GM23338 (cell line): ENCODE measurements around the gene SNRPA. TPM values are rescaled to one million over a fixed set of nuclear protein-coding genes. Genes with fewer than 3 reads are reported as not detected.

Experiments
- ATAC-seq: fragments of 200-7000 bp; cut with Tn5 transposase; 3 replicates; pipeline ENCODE4 v1.9.1; 2020
- DNase-seq: peaks from one replicate; pipeline ENCODE4 v3.0.0-alpha.2; 2015; ENCODE audit warnings: low spot score
- H2AFZ ChIP-seq: fragments of 200-600 bp; sonication (generic); 2 replicates; pipeline ENCODE4 v1.8.0; 2016; ENCODE audit warnings: antibody characterized with exemption, mild to moderate bottlenecking, moderate library complexity
- H3F3A ChIP-seq: fragments of 200-600 bp; sonication (generic); replicated peaks from 2 replicates; pipeline ENCODE4 v1.8.0; 2017; ENCODE audit warnings: antibody characterized with exemption, mixed run types, low read depth
- H3K27ac ChIP-seq: fragments of 200-600 bp; sonication (generic); 2 replicates; pipeline ENCODE4 v1.6.1; 2016; ENCODE audit warnings: low read depth
- H3K27me3 ChIP-seq: fragments of 200-600 bp; sonication (generic); 2 replicates; pipeline ENCODE4 v1.8.0; 2016; ENCODE audit warnings: mild to moderate bottlenecking, mixed run types, moderate library complexity; ENCODE audit not compliant: insufficient read depth
- H3K36me3 ChIP-seq: fragments of 200-600 bp; sonication (generic); 2 replicates; pipeline ENCODE4 v1.8.0; 2016; ENCODE audit warnings: mild to moderate bottlenecking; ENCODE audit not compliant: insufficient read depth
- H3K4me1 ChIP-seq: fragments of 200-600 bp; sonication (generic); 2 replicates; pipeline ENCODE4 v1.8.0; 2016; ENCODE audit warnings: mild to moderate bottlenecking, moderate library complexity; ENCODE audit not compliant: insufficient read depth
- H3K4me2 ChIP-seq: fragments of 200-600 bp; sonication (generic); 2 replicates; pipeline ENCODE4 v1.7.1; 2017; ENCODE audit warnings: mixed run types
- H3K4me3 ChIP-seq: fragments of 200-600 bp; sonication (generic); 2 replicates; pipeline ENCODE4 v1.6.1; 2016; ENCODE audit warnings: mixed run types
- H3K79me2 ChIP-seq: fragments of 200-600 bp; sonication (generic); replicated peaks from 2 replicates; pipeline ENCODE4 v1.8.0; 2017; ENCODE audit warnings: mild to moderate bottlenecking; ENCODE audit not compliant: insufficient read depth
- H3K9me2 ChIP-seq: fragments of 200-600 bp; sonication (generic); 2 replicates; pipeline ENCODE4 v1.8.0; 2017; ENCODE audit not compliant: insufficient read depth
- H4K20me1 ChIP-seq: fragments of 200-600 bp; sonication (generic); replicated peaks from 2 replicates; pipeline ENCODE4 v1.8.0; 2017; ENCODE audit warnings: mild to moderate bottlenecking; ENCODE audit not compliant: insufficient read depth
- H3K27ac Mint-ChIP-seq: 2 replicates; pipeline ENCODE4 v1.8.0; 2020; ENCODE audit warnings: inconsistent platforms, mild to moderate bottlenecking, moderate library complexity, mixed read lengths
- H3K27me3 Mint-ChIP-seq: 3 replicates; pipeline ENCODE4 v1.8.0; 2022; ENCODE audit warnings: low read depth, mild to moderate bottlenecking, moderate library complexity, mixed read lengths, inconsistent platforms; ENCODE audit not compliant: insufficient read depth, poor library complexity
- H3K36me3 Mint-ChIP-seq: 3 replicates; pipeline ENCODE4 v1.8.0; 2021; ENCODE audit warnings: low read depth, mild to moderate bottlenecking, inconsistent platforms, moderate library complexity, mixed read lengths
- H3K4me1 Mint-ChIP-seq: 3 replicates; pipeline ENCODE4 v1.8.0; 2020; ENCODE audit warnings: mild to moderate bottlenecking, inconsistent platforms, mixed read lengths
- H3K4me3 Mint-ChIP-seq: 3 replicates; pipeline ENCODE4 v1.8.0; 2021; ENCODE audit warnings: moderate library complexity, mild to moderate bottlenecking, inconsistent platforms, mixed read lengths
- H3K9me3 Mint-ChIP-seq: 3 replicates; pipeline ENCODE4 v1.8.0; 2020; ENCODE audit warnings: moderate library complexity, mild to moderate bottlenecking, inconsistent platforms, mixed read lengths
- EZH2phosphoT487 ChIP-seq: fragments of 200-600 bp; sonication (generic); IDR thresholded peaks from one replicate; pipeline ENCODE4 v1.8.1; 2018; ENCODE audit warnings: antibody characterized with exemption; ENCODE audit not compliant: unreplicated experiment
- JUNB ChIP-seq: IDR thresholded peaks from one replicate; pipeline ENCODE4 v1.6.1; 2016; ENCODE audit warnings: antibody characterized with exemption; ENCODE audit not compliant: unreplicated experiment
- NANOG ChIP-seq: IDR thresholded peaks from 2 replicates; pipeline ENCODE4 v1.6.1; 2016; ENCODE audit warnings: antibody characterized with exemption, borderline replicate concordance
- STAT1 ChIP-seq: IDR thresholded peaks from one replicate; pipeline ENCODE4 v1.6.1; 2016; ENCODE audit warnings: antibody characterized with exemption; ENCODE audit not compliant: unreplicated experiment
- ZNF114 ChIP-seq: fragments of 250-450 bp; sonication (Bioruptor Pico); IDR thresholded peaks from 2 replicates; pipeline ENCODE4 v1.5.0; 2020; ENCODE audit warnings: mild to moderate bottlenecking, moderate library complexity
- polyA plus RNA-seq: library from polyadenylated mRNA; unstranded; fragments of >200 nt; fragmentation: Nextera tagmentation; extraction: Ambion mirVana; gene quantifications from 2 replicates; pipeline ENCODE4 v1.2.1, GENCODE V29; 2016
- total RNA-seq: library from RNA; depleted of rRNA; stranded (reverse); fragments of >200 nt; shearing (Covaris generic); gene quantifications from 2 replicates; pipeline ENCODE4 v1.2.3, GENCODE V29; 2014
- TF ChIP-seq, protein P1 (sequence below): fragments of 250-450 bp; sonication (Bioruptor Pico); IDR thresholded peaks from 2 replicates; pipeline ENCODE4 v1.5.0; 2020; ENCODE audit warnings: mild to moderate bottlenecking, moderate library complexity
- TF ChIP-seq, protein P2 (sequence below): IDR thresholded peaks from one replicate; pipeline ENCODE4 v1.6.1; 2018; ENCODE audit warnings: antibody characterized with exemption; ENCODE audit not compliant: unreplicated experiment
- TF ChIP-seq, protein P3 (sequence below), 2 experiments: fragments of 200-600 bp in 1 of 2; sonication (generic) in 1 of 2; conservative IDR thresholded peaks; 2 replicates each; pipeline versions ENCODE4 v1.5.1 to v1.6.1; 2016 to 2017; ENCODE audit warnings: antibody characterized with exemption in 2 of 2, low read depth in 2 of 2, mild to moderate bottlenecking in 2 of 2, moderate library complexity in 1 of 2

SNRPA gene
- total and polyA plus RNA-seq, 2 experiments from 2014 or later: 295 to 326 TPM

DNA sequence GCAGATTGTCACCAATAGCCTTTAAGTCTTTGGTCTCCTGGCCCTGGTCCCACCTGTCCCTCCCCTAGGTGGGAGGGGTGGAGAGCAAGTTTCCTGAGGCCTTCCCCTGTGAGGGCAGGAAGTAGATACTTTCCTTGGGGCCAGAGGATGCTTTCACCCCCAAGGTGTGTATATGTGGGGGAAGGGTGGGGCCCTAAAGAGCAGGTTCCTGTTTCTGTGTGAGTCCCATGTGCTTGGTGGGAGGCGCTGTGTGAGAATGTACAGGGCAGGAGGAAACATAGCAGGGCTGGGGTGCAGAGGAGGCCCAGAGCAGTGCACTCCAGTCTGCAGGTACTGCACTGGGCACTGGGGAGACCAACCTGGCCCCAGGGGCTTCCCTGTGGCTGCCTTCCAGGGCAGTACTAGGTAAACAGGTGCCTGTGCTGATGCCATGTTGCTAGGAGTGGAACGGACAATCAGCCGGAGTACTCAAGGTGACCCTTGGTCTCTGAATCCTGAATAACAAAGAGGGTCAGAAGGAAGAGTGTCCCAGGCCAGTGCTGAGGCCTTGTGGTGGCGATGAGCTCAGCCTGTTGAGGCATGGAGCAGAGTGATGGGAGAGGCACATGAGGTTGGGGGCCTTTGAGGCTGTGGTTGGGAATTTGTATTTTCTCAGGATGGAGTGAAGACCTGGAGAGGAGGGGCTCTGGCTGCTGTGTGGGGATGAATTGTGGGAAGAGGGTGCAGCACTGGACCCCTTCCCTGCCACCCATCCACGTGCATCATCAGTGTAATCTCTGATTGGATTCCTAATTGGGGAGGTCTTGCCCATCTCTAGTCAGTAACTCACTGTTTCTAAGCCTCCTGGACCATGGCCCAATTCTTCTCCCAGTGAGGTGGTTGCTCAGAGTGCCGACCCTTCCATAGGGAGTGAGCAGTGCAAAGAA is 53.1 kb downstream of the SNRPA start:
- Histone ChIP-seq H3K4me2 (peak overlapping the region; percentile 71), H3K4me1 (peaks cover 63% of the 10 kb centered on the region), H3K27me3 (no peaks in the 10 kb centered on the region), H3K9me2 (no peaks in the 10 kb centered on the region), H2AFZ (no peak overlapping the region), H3K36me3 (peaks cover 8% of the 10 kb centered on the region; the same call in 1 of the 2 replicates), H4K20me1 (peaks cover 62% of the 10 kb centered on the region), H3K27ac (peak overlapping the region; percentile 90), H3K4me3 (peak overlapping the region; percentile 35), H3F3A (peaks cover 38% of the 10 kb centered on the region), H3K79me2 (peaks cover 80% of the 10 kb centered on the region)
- ATAC-seq: no peak
- Mint-ChIP-seq H3K27me3 (peaks cover 48% of the 10 kb centered on the region), H3K36me3 (peaks cover 67% of the 10 kb centered on the region), H3K9me3 (no peaks in the 10 kb centered on the region), H3K27ac (peak overlapping the region; percentile 88), H3K4me1 (peaks cover 69% of the 10 kb centered on the region), H3K4me3 (peak overlapping the region; percentile 39; the same call in 2 of the 3 replicates)
- DNase-seq: peak; percentile 56
- TF ChIP-seq, protein P1, sequence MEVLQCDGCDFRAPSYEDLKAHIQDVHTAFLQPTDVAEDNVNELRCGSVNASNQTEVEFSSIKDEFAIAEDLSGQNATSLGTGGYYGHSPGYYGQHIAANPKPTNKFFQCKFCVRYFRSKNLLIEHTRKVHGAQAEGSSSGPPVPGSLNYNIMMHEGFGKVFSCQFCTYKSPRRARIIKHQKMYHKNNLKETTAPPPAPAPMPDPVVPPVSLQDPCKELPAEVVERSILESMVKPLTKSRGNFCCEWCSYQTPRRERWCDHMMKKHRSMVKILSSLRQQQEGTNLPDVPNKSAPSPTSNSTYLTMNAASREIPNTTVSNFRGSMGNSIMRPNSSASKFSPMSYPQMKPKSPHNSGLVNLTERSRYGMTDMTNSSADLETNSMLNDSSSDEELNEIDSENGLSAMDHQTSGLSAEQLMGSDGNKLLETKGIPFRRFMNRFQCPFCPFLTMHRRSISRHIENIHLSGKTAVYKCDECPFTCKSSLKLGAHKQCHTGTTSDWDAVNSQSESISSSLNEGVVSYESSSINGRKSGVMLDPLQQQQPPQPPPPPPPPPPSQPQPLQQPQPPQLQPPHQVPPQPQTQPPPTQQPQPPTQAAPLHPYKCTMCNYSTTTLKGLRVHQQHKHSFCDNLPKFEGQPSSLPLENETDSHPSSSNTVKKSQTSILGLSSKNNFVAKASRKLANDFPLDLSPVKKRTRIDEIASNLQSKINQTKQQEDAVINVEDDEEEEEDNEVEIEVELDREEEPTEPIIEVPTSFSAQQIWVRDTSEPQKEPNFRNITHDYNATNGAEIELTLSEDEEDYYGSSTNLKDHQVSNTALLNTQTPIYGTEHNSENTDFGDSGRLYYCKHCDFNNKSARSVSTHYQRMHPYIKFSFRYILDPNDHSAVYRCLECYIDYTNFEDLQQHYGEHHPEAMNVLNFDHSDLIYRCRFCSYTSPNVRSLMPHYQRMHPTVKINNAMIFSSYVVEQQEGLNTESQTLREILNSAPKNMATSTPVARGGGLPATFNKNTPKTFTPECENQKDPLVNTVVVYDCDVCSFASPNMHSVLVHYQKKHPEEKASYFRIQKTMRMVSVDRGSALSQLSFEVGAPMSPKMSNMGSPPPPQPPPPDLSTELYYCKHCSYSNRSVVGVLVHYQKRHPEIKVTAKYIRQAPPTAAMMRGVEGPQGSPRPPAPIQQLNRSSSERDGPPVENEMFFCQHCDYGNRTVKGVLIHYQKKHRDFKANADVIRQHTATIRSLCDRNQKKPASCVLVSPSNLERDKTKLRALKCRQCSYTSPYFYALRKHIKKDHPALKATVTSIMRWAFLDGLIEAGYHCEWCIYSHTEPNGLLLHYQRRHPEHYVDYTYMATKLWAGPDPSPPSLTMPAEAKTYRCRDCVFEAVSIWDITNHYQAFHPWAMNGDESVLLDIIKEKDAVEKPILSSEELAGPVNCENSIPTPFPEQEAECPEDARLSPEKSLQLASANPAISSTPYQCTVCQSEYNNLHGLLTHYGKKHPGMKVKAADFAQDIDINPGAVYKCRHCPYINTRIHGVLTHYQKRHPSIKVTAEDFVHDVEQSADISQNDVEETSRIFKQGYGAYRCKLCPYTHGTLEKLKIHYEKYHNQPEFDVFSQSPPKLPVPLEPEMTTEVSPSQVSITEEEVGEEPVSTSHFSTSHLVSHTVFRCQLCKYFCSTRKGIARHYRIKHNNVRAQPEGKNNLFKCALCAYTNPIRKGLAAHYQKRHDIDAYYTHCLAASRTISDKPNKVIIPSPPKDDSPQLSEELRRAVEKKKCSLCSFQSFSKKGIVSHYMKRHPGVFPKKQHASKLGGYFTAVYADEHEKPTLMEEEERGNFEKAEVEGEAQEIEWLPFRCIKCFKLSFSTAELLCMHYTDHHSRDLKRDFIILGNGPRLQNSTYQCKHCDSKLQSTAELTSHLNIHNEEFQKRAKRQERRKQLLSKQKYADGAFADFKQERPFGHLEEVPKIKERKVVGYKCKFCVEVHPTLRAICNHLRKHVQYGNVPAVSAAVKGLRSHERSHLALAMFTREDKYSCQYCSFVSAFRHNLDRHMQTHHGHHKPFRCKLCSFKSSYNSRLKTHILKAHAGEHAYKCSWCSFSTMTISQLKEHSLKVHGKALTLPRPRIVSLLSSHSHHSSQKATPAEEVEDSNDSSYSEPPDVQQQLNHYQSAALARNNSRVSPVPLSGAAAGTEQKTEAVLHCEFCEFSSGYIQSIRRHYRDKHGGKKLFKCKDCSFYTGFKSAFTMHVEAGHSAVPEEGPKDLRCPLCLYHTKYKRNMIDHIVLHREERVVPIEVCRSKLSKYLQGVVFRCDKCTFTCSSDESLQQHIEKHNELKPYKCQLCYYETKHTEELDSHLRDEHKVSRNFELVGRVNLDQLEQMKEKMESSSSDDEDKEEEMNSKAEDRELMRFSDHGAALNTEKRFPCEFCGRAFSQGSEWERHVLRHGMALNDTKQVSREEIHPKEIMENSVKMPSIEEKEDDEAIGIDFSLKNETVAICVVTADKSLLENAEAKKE (CRISPR knock-in tag): no peak
- TF ChIP-seq EZH2phosphoT487 (no peak), NANOG (no peak)

DNA sequence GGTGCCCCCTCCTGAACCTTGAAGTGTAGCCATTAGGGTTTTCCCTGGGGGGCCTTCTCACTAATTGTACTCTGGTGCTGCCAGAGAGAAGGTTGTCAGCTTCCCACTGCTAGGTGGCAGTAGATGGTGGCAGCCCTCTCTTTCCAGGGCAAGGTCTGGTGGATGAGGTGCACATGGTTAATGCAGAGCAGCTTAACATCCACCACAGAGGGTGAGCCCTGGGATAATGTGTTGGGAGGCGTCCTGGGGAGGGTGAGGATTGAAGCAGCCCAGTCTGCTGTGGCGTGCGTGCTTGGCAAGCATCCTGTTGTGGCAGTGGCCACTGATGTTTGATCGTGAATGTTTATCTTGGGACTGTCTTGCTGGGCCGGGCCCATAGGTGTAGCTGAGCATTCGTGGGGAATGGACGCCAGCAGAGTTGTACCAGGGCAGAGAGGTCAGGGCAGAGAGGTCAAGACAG is 53.8 kb downstream of the SNRPA start:
- Histone ChIP-seq H3K36me3 (peaks cover 8% of the 10 kb centered on the region; the same call in 1 of the 2 replicates), H3K27ac (peak overlapping the region; percentile 90), H3K4me1 (peaks cover 63% of the 10 kb centered on the region), H2AFZ (no peak overlapping the region), H4K20me1 (peaks cover 60% of the 10 kb centered on the region), H3K4me2 (0 out of 2 replicates have a peak overlapping the region, but pooled peaks have one; percentile 71), H3K27me3 (no peaks in the 10 kb centered on the region), H3F3A (peaks cover 43% of the 10 kb centered on the region), H3K4me3 (peak overlapping the region; percentile 17; the same call in 1 of the 2 replicates), H3K79me2 (peaks cover 77% of the 10 kb centered on the region), H3K9me2 (no peaks in the 10 kb centered on the region)
- Mint-ChIP-seq H3K36me3 (peaks cover 68% of the 10 kb centered on the region), H3K4me3 (no peak overlapping the region; the same call in 2 of the 3 replicates), H3K27me3 (peaks cover 46% of the 10 kb centered on the region), H3K27ac (peak overlapping the region; percentile 82; the same call in 1 of the 2 replicates), H3K9me3 (no peaks in the 10 kb centered on the region), H3K4me1 (peaks cover 72% of the 10 kb centered on the region)
- ATAC-seq (no peak), DNase-seq (no peak)
- TF ChIP-seq JUNB (no peak), STAT1 (no peak), ZNF114 (CRISPR knock-in tag) (no peak), EZH2phosphoT487 (no peak)
- TF ChIP-seq, protein P2, sequence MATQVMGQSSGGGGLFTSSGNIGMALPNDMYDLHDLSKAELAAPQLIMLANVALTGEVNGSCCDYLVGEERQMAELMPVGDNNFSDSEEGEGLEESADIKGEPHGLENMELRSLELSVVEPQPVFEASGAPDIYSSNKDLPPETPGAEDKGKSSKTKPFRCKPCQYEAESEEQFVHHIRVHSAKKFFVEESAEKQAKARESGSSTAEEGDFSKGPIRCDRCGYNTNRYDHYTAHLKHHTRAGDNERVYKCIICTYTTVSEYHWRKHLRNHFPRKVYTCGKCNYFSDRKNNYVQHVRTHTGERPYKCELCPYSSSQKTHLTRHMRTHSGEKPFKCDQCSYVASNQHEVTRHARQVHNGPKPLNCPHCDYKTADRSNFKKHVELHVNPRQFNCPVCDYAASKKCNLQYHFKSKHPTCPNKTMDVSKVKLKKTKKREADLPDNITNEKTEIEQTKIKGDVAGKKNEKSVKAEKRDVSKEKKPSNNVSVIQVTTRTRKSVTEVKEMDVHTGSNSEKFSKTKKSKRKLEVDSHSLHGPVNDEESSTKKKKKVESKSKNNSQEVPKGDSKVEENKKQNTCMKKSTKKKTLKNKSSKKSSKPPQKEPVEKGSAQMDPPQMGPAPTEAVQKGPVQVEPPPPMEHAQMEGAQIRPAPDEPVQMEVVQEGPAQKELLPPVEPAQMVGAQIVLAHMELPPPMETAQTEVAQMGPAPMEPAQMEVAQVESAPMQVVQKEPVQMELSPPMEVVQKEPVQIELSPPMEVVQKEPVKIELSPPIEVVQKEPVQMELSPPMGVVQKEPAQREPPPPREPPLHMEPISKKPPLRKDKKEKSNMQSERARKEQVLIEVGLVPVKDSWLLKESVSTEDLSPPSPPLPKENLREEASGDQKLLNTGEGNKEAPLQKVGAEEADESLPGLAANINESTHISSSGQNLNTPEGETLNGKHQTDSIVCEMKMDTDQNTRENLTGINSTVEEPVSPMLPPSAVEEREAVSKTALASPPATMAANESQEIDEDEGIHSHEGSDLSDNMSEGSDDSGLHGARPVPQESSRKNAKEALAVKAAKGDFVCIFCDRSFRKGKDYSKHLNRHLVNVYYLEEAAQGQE: no peak
- TF ChIP-seq, protein P3, sequence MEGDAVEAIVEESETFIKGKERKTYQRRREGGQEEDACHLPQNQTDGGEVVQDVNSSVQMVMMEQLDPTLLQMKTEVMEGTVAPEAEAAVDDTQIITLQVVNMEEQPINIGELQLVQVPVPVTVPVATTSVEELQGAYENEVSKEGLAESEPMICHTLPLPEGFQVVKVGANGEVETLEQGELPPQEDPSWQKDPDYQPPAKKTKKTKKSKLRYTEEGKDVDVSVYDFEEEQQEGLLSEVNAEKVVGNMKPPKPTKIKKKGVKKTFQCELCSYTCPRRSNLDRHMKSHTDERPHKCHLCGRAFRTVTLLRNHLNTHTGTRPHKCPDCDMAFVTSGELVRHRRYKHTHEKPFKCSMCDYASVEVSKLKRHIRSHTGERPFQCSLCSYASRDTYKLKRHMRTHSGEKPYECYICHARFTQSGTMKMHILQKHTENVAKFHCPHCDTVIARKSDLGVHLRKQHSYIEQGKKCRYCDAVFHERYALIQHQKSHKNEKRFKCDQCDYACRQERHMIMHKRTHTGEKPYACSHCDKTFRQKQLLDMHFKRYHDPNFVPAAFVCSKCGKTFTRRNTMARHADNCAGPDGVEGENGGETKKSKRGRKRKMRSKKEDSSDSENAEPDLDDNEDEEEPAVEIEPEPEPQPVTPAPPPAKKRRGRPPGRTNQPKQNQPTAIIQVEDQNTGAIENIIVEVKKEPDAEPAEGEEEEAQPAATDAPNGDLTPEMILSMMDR (conservative IDR thresholded peaks at IDR 0.05; ENCODE audit: low read depth in 2 of 2): peak in 1 of 2 experiments; percentile 28; a peak in 1 of 4 replicates
